GM10248 (cell line): ENCODE results near the gene CALD1.

Source experiments
- CTCF ChIA-PET: fragments of 300-600 bp; sonication (Branson Sonifier 250); formaldehyde crosslinking; extraction: SDS; loops from one replicate; lab custom pipeline; 2021; ENCODE audit warnings: antibody characterized with exemption; lab: Yijun Ruan, JAX
- POLR2A ChIA-PET: fragments of 350-650 bp; sonication (Branson Sonifier 250); formaldehyde crosslinking; extraction: SDS; loops from one replicate; lab custom pipeline; 2020; ENCODE audit warnings: antibody characterized with exemption; lab: Yijun Ruan, JAX
- DNase-seq: peaks from one replicate; pipeline ENCODE4 v3.0.0; 2012; ENCODE audit errors: extremely low spot score
- CTCF ChIP-seq: IDR thresholded peaks from 2 replicates; pipeline ENCODE4 v1.5.1; 2012; ENCODE audit warnings: mild to moderate bottlenecking, low read depth; ENCODE audit errors: extremely low read depth, missing control alignments, control extremely low read depth

CALD1 gene

DNA sequence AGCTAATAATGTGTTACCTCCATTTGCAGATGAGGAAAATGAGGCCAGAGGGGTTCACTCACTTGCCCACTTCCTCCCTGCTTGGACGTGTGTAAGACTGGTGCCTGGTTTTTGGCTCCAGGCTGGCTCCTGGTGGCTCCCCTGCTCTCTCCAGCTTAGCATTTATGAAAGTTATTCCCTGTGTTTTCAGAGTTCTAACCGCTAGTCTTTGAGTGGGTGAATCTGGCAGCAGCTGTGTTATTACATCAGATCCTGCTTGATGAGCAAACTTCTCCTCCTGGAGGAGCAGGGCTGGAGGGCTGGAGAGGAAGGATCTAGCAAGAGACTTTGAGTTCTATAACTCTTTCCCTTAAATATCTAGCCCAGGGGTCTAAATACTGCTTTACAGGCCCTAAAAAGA, 125.9 kb downstream of the CALD1 start:
- POLR2A ChIA-PET, result no interaction called here
- CTCF ChIA-PET, result interaction anchor here (1.8 kb wide), 1 partner anchor 11 kb away, joined by 5 read pairs; no protein-coding TSS in a partner anchor
- no peak for TF ChIP-seq CTCF
- DNase-seq, result no peak

DNA sequence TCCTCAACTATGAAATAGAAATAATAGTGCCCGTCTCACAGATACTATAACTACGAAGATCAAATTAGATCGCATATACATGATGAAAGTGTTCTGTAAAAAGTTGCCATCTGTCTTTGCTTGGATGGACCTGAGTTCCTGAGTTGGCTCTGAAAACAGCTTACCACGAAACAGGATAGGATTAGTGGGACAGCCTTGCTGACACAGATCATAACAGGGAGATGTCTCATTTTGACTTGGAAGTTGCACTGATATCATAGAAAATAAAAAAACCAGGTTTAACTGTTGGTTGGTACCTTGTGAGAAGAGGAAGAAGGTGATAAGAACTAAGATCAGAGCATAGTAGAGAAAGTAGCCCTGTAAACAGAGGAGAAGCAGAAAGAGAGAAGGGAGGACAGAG, 127.6 kb downstream of the CALD1 start:
- no peak for DNase-seq
- no peak for TF ChIP-seq CTCF
- POLR2A ChIA-PET, result no interaction called here
- CTCF ChIA-PET, result no interaction called here

DNA sequence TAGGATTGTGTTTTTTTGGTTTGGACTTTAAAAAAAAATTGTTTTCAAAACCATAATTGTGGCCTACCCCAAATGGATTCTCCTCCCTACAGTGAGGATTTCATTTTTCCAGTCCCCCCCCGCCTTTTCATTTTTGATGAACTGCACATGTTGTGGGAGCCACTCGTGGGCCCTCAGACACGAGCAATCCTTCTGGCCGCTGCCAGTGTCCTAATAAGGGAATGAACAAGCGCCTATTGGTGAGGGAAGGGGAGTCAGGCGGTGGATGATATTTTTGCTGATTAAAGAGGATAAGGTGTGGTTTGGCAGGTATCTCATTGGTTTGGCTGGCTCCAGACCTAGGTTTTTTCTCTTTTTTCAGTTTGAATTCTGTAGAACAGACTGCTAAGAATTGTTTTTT, 128.2 kb downstream of the CALD1 start:
- ChIA-PET POLR2A (no interaction called here), CTCF (no interaction called here)
- TF ChIP-seq CTCF, result no peak
- no peak for DNase-seq

GRCh38 chr7:134908289-134908688, 128.9 kb downstream of the CALD1 start:
- ChIA-PET POLR2A (no interaction called here), CTCF (no interaction called here)
- DNase-seq, result no peak
- no peak for TF ChIP-seq CTCF

DNA sequence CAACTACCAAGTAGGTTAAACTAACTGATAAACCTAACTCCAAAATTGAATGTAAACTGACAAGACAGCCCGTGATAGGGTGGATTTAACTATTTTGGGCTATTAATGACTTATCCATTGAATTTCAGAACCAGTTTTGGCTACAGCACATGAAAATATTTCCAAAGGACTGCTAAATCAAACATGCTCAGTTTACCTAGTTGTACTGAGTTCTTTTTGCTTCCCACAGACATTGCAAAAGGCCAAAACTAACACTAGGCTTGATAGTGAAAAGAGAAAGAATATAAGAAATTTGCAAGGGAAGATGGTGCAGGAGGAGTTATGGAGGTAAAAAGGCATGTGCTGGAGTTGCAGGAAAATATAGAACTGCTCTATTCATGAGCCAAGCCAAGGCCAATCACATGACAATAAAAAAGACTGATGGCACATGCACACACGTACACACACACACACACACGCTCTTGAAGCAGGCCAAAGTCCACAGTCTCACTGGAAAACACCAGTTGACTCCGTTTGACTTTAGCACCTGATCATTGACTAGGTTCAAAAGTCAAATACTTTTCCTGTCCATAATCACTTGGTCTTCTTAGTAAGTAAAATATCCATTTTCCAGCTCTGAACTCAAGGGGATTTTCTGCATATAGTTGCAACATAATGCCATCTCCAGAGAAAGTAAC, 130.9 kb downstream of the CALD1 start:
- POLR2A ChIA-PET, result no interaction called here
- no peak for DNase-seq
- no peak for TF ChIP-seq CTCF
- CTCF ChIA-PET, result interaction anchor here (1.4 kb wide), 1 partner anchor 9 kb away, joined by 3 read pairs; no protein-coding TSS in a partner anchor

DNA sequence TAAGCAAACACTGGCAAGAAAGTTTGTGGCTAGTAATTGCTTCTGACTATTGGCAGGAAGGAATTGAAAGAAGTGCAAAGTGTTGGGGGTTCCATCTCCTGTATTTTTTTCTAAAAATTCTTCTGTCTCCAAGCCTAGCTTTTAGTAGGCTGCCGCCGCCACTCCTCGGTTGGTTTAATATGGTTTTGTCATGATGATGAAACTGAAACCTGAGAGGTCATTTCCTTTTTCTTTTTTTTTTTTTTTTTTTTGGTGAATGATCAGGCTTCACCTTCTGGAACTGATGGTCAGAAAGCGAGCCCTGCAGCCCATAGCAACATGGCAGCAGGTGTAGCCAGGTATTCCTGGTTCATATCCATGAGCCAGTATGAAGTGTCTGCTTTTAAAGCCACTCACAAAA, 131.5 kb downstream of the CALD1 start:
- peak; percentile 20 for DNase-seq
- no peak for TF ChIP-seq CTCF
- ChIA-PET CTCF (no interaction called here), POLR2A (no interaction called here)
